ENCODE measurements around the gene PALLD. TPM values are rescaled to one million over a fixed set of nuclear protein-coding genes. Genes with fewer than 3 reads are reported as not detected.

PALLD gene
- total RNA-seq, 1 donor from 2014 or later = 16.4 TPM

DNA sequence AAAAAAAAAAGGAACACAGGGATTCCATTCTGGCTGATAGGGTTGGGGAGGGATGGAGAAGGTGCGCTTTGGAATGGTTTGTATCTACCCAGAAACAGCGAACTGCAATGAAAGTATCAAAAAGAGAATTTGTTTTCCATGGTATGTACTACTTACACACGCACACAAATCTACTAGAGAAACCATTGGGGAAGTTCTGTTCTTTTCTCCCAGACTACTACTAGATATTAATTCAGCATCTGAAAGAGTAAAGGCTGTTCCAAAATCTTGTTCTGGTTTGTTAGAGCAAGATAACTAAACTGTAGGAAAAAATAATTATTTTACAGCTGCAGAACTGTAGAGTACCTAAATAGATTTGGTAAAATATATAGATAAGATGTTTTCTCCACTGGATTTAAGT is 394.8 kb downstream of the PALLD start:
- Mint-ChIP-seq H3K27ac (ENCODE audit: unreplicated experiment) (no peak overlapping the region), H3K4me1 (ENCODE audit: unreplicated experiment) (no peaks in the 10 kb centered on the region), H3K4me3 (ENCODE audit: unreplicated experiment) (no peak overlapping the region), H3K9me3 (ENCODE audit: unreplicated experiment) (no peaks in the 10 kb centered on the region), H3K36me3 (ENCODE audit: low read depth, unreplicated experiment) (peaks cover 7% of the 10 kb centered on the region), H3K27me3 (ENCODE audit: unreplicated experiment) (peaks cover 2% of the 10 kb centered on the region)
- TF ChIP-seq, protein P1, sequence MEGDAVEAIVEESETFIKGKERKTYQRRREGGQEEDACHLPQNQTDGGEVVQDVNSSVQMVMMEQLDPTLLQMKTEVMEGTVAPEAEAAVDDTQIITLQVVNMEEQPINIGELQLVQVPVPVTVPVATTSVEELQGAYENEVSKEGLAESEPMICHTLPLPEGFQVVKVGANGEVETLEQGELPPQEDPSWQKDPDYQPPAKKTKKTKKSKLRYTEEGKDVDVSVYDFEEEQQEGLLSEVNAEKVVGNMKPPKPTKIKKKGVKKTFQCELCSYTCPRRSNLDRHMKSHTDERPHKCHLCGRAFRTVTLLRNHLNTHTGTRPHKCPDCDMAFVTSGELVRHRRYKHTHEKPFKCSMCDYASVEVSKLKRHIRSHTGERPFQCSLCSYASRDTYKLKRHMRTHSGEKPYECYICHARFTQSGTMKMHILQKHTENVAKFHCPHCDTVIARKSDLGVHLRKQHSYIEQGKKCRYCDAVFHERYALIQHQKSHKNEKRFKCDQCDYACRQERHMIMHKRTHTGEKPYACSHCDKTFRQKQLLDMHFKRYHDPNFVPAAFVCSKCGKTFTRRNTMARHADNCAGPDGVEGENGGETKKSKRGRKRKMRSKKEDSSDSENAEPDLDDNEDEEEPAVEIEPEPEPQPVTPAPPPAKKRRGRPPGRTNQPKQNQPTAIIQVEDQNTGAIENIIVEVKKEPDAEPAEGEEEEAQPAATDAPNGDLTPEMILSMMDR (IDR thresholded peaks at IDR 0.05; ENCODE audit: unreplicated experiment) = no peak
- DNase-seq (ENCODE audit: low spot score) = no peak

DNA sequence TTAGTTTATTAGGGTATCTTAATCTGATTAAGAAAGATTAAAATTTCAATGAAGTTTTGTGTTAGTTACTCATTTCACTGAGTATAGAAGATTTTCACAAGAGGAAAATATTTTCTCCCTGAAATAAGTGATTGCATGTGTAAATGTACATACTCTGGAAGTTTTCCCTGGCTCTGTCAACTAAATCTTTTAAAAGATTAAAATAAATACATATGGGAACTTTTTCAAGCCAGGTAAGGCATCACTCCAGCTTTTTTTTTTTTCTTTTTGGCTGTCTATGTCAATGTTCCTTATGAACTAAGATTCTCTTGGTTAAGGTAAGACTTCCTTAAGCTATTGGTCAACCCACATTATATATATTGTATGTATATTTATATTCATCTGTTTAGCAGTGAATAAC is 395.6 kb downstream of the PALLD start:
- Mint-ChIP-seq H3K36me3 (ENCODE audit: low read depth, unreplicated experiment) (peaks cover 7% of the 10 kb centered on the region), H3K9me3 (ENCODE audit: unreplicated experiment) (no peaks in the 10 kb centered on the region), H3K4me3 (ENCODE audit: unreplicated experiment) (no peak overlapping the region), H3K4me1 (ENCODE audit: unreplicated experiment) (no peaks in the 10 kb centered on the region), H3K27me3 (ENCODE audit: unreplicated experiment) (peaks cover 2% of the 10 kb centered on the region), H3K27ac (ENCODE audit: unreplicated experiment) (no peak overlapping the region)
- TF ChIP-seq, protein P1 (IDR thresholded peaks at IDR 0.05; ENCODE audit: unreplicated experiment) = no peak
- no peak for DNase-seq (ENCODE audit: low spot score)

DNA sequence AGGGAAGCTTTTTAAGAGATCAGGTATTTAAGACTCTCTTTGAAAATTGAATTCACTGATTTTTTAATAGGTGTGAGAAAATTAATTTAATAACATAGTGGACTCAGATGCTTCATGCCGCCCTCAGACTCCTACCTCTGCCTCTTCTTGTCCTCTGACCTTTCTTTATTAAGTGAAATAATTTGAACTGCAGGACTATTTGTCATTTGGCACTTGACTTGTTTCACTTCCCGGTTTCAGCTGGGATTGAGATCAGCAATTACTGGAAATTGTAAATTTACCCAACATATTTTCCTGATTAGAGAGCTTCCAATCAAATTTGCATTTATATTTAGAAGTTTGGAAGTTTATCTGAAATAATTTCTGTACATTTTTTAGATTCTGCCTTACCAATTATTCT is 396.4 kb downstream of the PALLD start:
- H3K36me3 Mint-ChIP-seq (ENCODE audit: low read depth, unreplicated experiment) = peaks cover 7% of the 10 kb centered on the region
- TF ChIP-seq, protein P1 (IDR thresholded peaks at IDR 0.05; ENCODE audit: unreplicated experiment) = no peak
- H3K27ac Mint-ChIP-seq (ENCODE audit: unreplicated experiment) = no peak overlapping the region
- no peaks in the 10 kb centered on the region for H3K4me1 Mint-ChIP-seq (ENCODE audit: unreplicated experiment)
- DNase-seq (ENCODE audit: low spot score) = no peak
- H3K9me3 Mint-ChIP-seq (ENCODE audit: unreplicated experiment) = no peaks in the 10 kb centered on the region
- no peak overlapping the region for H3K4me3 Mint-ChIP-seq (ENCODE audit: unreplicated experiment)
- H3K27me3 Mint-ChIP-seq (ENCODE audit: unreplicated experiment) = peaks cover 2% of the 10 kb centered on the region

DNA sequence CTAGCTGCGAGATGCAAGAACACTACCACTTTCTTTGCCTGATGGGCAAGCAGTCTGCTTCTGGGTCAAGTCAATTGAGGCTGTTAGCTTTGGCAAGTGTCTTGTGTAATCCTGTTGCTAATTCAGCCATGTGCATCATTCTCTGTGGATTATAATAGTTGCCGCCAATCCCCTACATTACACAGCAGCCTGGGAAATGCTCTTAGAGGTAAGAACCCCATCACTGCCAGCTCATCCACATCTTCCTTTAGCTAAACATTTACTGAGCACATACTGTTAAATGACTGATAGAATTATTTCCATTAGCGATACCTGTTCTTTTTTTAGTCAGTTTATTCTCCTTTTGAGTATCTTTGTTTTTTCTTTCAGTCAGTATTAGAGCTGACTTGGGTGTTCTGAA is 397.0 kb downstream of the PALLD start:
- Mint-ChIP-seq H3K27ac (ENCODE audit: unreplicated experiment) (no peak overlapping the region), H3K9me3 (ENCODE audit: unreplicated experiment) (no peaks in the 10 kb centered on the region), H3K4me3 (ENCODE audit: unreplicated experiment) (no peak overlapping the region), H3K4me1 (ENCODE audit: unreplicated experiment) (no peaks in the 10 kb centered on the region), H3K36me3 (ENCODE audit: low read depth, unreplicated experiment) (peaks cover 7% of the 10 kb centered on the region), H3K27me3 (ENCODE audit: unreplicated experiment) (peaks cover 2% of the 10 kb centered on the region)
- TF ChIP-seq, protein P1 (IDR thresholded peaks at IDR 0.05; ENCODE audit: unreplicated experiment) = no peak
- DNase-seq (ENCODE audit: low spot score) = no peak

DNA sequence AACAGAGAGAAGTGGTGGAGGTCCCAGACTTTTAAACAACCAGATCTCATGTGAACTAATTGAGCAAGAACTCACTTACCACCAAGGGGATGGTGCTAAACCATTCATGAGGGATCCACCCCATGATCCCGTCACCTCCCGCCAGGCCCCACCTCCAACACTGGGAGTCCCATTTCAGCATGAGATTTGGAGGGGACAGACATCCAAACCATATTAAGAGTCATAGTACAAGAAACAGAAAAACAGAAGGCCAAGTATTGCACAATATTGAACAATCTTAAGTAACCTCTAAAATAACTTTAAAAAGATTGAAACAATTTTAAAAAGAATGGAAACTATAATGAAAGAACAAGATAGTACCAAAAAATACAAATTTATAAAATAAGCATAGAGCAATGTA is 403.2 kb downstream of the PALLD start:
- H3K27me3 Mint-ChIP-seq (ENCODE audit: unreplicated experiment) = peaks cover 1% of the 10 kb centered on the region
- H3K27ac Mint-ChIP-seq (ENCODE audit: unreplicated experiment) = no peak overlapping the region
- H3K4me3 Mint-ChIP-seq (ENCODE audit: unreplicated experiment) = no peak overlapping the region
- H3K9me3 Mint-ChIP-seq (ENCODE audit: unreplicated experiment) = no peaks in the 10 kb centered on the region
- TF ChIP-seq, protein P1 (IDR thresholded peaks at IDR 0.05; ENCODE audit: unreplicated experiment) = no peak
- no peaks in the 10 kb centered on the region for H3K36me3 Mint-ChIP-seq (ENCODE audit: low read depth, unreplicated experiment)
- no peaks in the 10 kb centered on the region for H3K4me1 Mint-ChIP-seq (ENCODE audit: unreplicated experiment)
- DNase-seq (ENCODE audit: low spot score) = no peak
